Testis (tissue), 3 donors: Measurements from ENCODE around the gene LRRC26. TPM values are rescaled to one million over a fixed set of nuclear protein-coding genes. Genes with fewer than 3 reads are reported as not detected.
"Not testable (repeated sequence)": the region's sequence is repeated elsewhere in the genome, so short reads cannot be mapped to it uniquely, and the experiment has no call there.

ENCODE experiments used
- DNase-seq: peaks from one replicate; pipeline ENCODE4 v3.0.0-alpha.2; 2019
- H3K27ac ChIP-seq, 2 donors: fragments of 200-600 bp; sonication (generic); one replicate each; pipeline ENCODE4 v1.5.1; 2019
- H3K27me3 ChIP-seq: fragments of 200-600 bp; sonication (generic); one replicate; pipeline ENCODE4 v1.5.1; 2019
- H3K36me3 ChIP-seq: fragments of 200-600 bp; sonication (generic); one replicate; pipeline ENCODE4 v1.5.1; 2017; ENCODE audit warnings: low read depth; ENCODE audit errors: missing control alignments
- H3K4me1 ChIP-seq: fragments of 200-600 bp; sonication (generic); one replicate; pipeline ENCODE4 v1.5.1; 2019
- H3K4me3 ChIP-seq, 2 donors: fragments of 200-600 bp; sonication (generic); one replicate each; pipeline ENCODE4 v1.5.1; 2017 to 2019
- H3K9me3 ChIP-seq: fragments of 200-600 bp; sonication (generic); one replicate; pipeline ENCODE4 v1.5.1; 2017
- CTCF ChIP-seq, 3 experiments: fragments of 450-650 bp in 2 of 3; fragments of 200-600 bp in 1 of 3; sonication (generic) in 1 of 3; IDR thresholded peaks; one replicate each; pipeline ENCODE4 v1.5.1; 2016 to 2019; ENCODE audit warnings: antibody characterized with exemption in 3 of 3, mild to moderate bottlenecking in 2 of 3, moderate library complexity in 1 of 3
- POLR2A ChIP-seq: fragments of 450-650 bp; IDR thresholded peaks from one replicate; pipeline ENCODE4 v1.6.1; 2017; ENCODE audit warnings: antibody characterized with exemption, mild to moderate bottlenecking, moderate library complexity
- WGBS, 2 donors: methylation state at CpG; one replicate each; pipeline ENCODE4 v1.1.5; 2018; 5-methylcytosine and 5-hydroxymethylcytosine counted together
- intact Hi-C: fragments of 100-400 bp; cut with DNase I; formaldehyde crosslinking; loops from one replicate; pipeline ENCODE4 v1.15.1; 2023; ENCODE audit warnings: low total_unique reads
- polyA plus RNA-seq: library from polyadenylated mRNA; stranded (reverse); fragments of 350-450 nt; fragmentation: Illumina TruSeq; extraction: RNeasy Lipid Tissue Mini Kit (QIAGEN cat#74804); gene quantifications from one replicate; pipeline ENCODE4 v1.2.3, GENCODE V29; 2014; ENCODE audit warnings: low read depth, low replicate concordance; ENCODE audit not compliant: insufficient read depth
- total RNA-seq, 2 donors: library from RNA; depleted of rRNA; stranded (reverse); fragments of >200 nt; gene quantifications; one replicate each; pipeline ENCODE4 v1.2.3, GENCODE V29; 2016

LRRC26 gene
- total and polyA plus RNA-seq, 3 donors from 2014 or later: 2.4 to 5.1 TPM; not detected in 1

DNA sequence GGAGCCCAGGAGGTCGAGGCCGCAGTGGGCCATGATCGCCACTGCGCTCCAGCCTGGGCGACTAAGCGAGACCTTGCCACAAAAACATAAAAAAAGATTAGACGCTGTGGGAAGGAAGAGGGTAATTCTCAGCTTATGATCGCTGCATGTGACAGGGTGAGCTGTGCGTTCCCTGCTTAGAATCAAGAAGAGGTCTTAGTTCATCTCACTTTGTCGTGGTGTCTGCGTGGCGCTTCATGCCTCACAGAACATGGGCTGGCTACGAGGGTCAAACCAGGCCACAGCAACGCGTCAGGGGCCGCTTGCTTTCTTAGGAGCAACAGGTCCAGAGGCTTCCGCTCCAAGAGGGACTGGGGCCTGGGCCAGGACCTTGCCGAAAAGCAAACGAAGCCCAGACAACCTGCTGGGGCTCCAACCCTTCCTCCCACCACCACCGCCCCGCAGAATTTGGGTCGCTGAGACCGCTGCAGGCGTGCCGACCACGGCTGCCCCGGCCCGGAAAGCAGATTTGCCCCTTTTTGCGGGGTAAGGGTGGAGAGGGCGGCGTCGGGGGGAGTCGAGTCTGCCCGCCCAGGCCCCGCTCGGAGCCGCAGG is 40.9 kb downstream of the LRRC26 start:
- 28 to 29% methylated on average over 19 to 31 of the region's 37 CpGs for WGBS, 2 donors
- intact Hi-C loops: no loop called here
- H3K27me3 ChIP-seq: no peaks in the 10 kb centered on the region
- peaks cover 19% of the 10 kb centered on the region for H3K4me1 ChIP-seq
- peak overlapping the region; percentile 72 to 84 for H3K4me3 ChIP-seq
- no peaks in the 10 kb centered on the region for H3K36me3 ChIP-seq
- peak overlapping the region; percentile 65 to 77 for H3K27ac ChIP-seq
- peak; percentile 51 for DNase-seq
- H3K9me3 ChIP-seq: no peaks in the 10 kb centered on the region
- TF ChIP-seq POLR2A: no peak
- TF ChIP-seq CTCF (IDR thresholded peaks at IDR 0.05): no peak

DNA sequence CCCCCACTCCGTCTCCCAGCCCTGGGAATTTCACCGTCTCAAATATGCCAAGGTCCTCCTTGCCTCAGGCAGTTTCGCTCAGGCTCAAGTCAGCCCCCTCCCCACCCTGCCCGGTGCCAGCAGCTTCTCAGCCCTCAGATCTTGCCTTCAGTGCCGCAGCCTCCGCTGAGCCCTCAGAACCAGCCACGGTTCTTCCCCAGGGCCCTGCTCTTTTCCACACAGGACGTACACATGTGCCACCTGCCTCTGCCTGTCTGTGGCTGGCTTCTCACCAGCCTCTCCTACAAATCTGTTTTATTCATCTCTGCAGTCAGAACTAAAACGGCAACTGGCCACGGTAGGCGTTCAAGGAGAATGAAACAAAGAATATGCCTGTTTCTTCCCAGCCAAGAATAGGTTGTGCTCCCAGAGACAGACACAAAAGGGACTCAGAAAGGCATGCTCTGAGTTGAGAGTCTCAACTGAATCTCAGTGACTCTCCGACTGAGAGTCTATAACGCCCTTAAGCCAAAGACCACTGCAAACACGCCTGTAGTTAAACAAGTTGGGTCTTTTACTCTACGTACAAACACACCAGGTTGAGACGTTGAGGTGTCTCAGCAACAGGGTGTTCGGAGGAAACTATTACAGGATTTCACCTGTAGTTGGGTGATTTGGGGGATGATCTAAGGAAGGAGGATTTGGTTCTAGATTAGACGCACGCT is 41.5 kb downstream of the LRRC26 start:
- Histone ChIP-seq H3K4me3 (peak overlapping the region; percentile 72 to 84), H3K9me3 (no peaks in the 10 kb centered on the region), H3K36me3 (no peaks in the 10 kb centered on the region), H3K27me3 (no peaks in the 10 kb centered on the region), H3K4me1 (peaks cover 19% of the 10 kb centered on the region), H3K27ac (peak overlapping the region in 1 of 2 donors; percentile 45)
- intact Hi-C loops: no loop called here
- TF ChIP-seq POLR2A: no peak
- no peak for TF ChIP-seq CTCF (IDR thresholded peaks at IDR 0.05)
- WGBS, 2 donors: 50 to 53% methylated on average over 19 of the region's 19 CpGs
- no peak for DNase-seq

GRCh38 chr9:137127301-137128157 is 42.3 kb downstream of the LRRC26 start:
- intact Hi-C loops: no loop called here
- peaks cover 19% of the 10 kb centered on the region for H3K4me1 ChIP-seq
- no peaks in the 10 kb centered on the region for H3K9me3 ChIP-seq
- no peaks in the 10 kb centered on the region for H3K27me3 ChIP-seq
- H3K4me3 ChIP-seq: peak overlapping the region in 1 of 2 donors; percentile 72
- H3K27ac ChIP-seq: peak overlapping the region in 1 of 2 donors; percentile 45
- TF ChIP-seq POLR2A (no peak), CTCF (IDR thresholded peaks at IDR 0.05) (no peak)
- 14 to 24% methylated on average over 24 of the region's 24 CpGs for WGBS, 2 donors
- H3K36me3 ChIP-seq: no peaks in the 10 kb centered on the region
- peak; percentile 49 for DNase-seq

DNA sequence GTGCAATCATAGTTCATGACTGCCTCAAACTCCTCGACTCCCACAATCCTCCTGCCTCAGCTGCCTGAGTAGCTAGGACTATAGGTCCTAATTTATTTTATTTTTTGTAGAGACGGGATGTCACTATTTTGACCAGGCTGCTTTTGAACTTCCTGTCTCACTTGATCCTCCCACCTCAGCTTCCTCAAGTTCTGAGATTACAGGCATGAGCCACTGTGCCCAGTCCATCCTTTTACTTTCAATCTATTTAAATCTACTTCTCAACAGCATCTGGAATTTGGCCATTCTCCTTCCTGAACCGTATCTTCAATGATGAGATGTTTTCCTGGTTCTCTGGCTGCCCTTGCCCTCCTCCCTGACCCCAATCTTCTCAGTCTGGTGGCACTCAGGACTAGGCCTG is 43.1 kb downstream of the LRRC26 start:
- Histone ChIP-seq H3K4me3 (no peak overlapping the region), H3K36me3 (no peaks in the 10 kb centered on the region), H3K9me3 (no peaks in the 10 kb centered on the region), H3K4me1 (peaks cover 19% of the 10 kb centered on the region), H3K27me3 (no peaks in the 10 kb centered on the region), H3K27ac (peak overlapping the region in 1 of 2 donors; percentile 45)
- WGBS, 2 donors: 39 to 42% methylated on average over 3 of the region's 3 CpGs
- intact Hi-C loops: no loop called here
- DNase-seq: no peak
- TF ChIP-seq POLR2A (no peak), CTCF (IDR thresholded peaks at IDR 0.05) (no peak)

DNA sequence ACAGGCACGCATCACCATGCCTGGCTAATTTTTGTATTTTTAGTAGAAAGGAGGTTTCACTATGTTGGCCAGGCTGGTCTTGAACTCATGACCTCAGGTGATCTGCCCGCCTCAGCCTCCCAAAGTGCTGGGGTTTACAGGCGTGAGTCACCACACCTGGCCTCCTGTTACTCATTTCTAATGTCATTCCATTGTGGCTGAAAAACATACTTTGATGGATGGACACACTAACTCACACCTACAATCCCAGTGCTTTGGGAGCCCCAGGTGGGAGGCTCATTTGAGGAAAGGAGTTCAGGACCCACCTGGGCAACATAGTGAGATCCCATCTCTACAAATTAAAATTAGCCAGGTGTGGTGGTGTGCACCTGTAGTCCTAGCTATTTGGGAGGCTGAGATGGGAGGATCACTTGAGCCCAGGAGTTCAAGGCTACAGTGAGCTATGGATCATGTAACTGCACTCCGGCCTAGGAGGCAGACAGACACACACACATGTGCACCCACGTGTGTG is 45.8 kb downstream of the LRRC26 start:
- WGBS, 2 donors: 87 to 96% methylated on average over 5 of the region's 5 CpGs
- H3K4me3 ChIP-seq, H3K9me3 ChIP-seq, intact Hi-C loops, DNase-seq, H3K36me3 ChIP-seq, H3K27ac ChIP-seq, H3K27me3 ChIP-seq: not testable (repeated sequence)
- H3K4me1 ChIP-seq: peaks cover 18% of the 10 kb centered on the region
